Heart left ventricle (tissue), 13 donors: ENCODE measurements around the gene C16orf46.

Source experiments
- POLR2A ChIP-seq, 2 donors: fragments of 450-650 bp; IDR thresholded peaks; one replicate each; pipeline ENCODE4 v1.6.1; 2017; ENCODE audit warnings: antibody characterized with exemption in 2 of 2, mild to moderate bottlenecking in 2 of 2, moderate library complexity in 2 of 2
- TF ChIP-seq, protein P1 (sequence below), 12 donors: fragments of 200-600 bp; sonication (generic) in 4 of 12; IDR thresholded peaks; one replicate each; pipeline versions ENCODE4 v1.5.0 to v1.8.0; 2018 to 2022; ENCODE audit warnings: antibody characterized with exemption in 12 of 12, mild to moderate bottlenecking in 5 of 12
- donor health status: ischemic (EF 13 %, LVEDD 7.1; RV severe dilation, severe dysfunction).
- donor health status: DM: no; HTN: yes; CAD: no.
- donor health status: DM: no; HTN: no; CAD: no.
- donor health status: ischemic (EF 25% LVEDD 6.9; RV normal size, moderate dysfunction).
- donor health status: ischemic (EF 25% LVEDD 5.7; RV mildly dilated, moderate dysfunction).
- donor health status: ischemic (EF 35%, LVEDD 5.7; RV mildly dilated, moderate dysfunction).
- donor health status: nonischemic (EF 11% LVEDD 7.7; RV severe dilation, severe dysfunction).
- donor health status: DM: yes; HTN: yes; CAD: no.
- donor health status: PGD.
- donor health status: ischemic (EF 29% LVEDD 5.4; RV normal size, mild dysfunction).
- donor health status: nonischemic (EF 23%, LVEDD 6.1; RV moderate dilation, normal function).

GRCh38 chr16:81060576-81061306, 16.3 kb downstream of the C16orf46 start:
- TF ChIP-seq POLR2A (IDR thresholded peaks at IDR 0.05): no peak
- TF ChIP-seq, protein P1, sequence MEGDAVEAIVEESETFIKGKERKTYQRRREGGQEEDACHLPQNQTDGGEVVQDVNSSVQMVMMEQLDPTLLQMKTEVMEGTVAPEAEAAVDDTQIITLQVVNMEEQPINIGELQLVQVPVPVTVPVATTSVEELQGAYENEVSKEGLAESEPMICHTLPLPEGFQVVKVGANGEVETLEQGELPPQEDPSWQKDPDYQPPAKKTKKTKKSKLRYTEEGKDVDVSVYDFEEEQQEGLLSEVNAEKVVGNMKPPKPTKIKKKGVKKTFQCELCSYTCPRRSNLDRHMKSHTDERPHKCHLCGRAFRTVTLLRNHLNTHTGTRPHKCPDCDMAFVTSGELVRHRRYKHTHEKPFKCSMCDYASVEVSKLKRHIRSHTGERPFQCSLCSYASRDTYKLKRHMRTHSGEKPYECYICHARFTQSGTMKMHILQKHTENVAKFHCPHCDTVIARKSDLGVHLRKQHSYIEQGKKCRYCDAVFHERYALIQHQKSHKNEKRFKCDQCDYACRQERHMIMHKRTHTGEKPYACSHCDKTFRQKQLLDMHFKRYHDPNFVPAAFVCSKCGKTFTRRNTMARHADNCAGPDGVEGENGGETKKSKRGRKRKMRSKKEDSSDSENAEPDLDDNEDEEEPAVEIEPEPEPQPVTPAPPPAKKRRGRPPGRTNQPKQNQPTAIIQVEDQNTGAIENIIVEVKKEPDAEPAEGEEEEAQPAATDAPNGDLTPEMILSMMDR (IDR thresholded peaks at IDR 0.05): no peak
